Cardiac muscle cell (in vitro differentiated cells and primary cell): ENCODE data around the gene PHACTR3. TPM values are rescaled to one million over a fixed set of nuclear protein-coding genes. Genes with fewer than 3 reads are reported as not detected.
"Not testable (repeated sequence)": the region's sequence is repeated elsewhere in the genome, so short reads cannot be mapped to it uniquely, and the experiment has no call there.

ENCODE experiments used
- DNase-seq, 2 donors: peaks; one replicate each; pipeline versions ENCODE4 v3.0.0 to v3.0.0-alpha.2; 2010 to 2017; ENCODE audit warnings: low read depth in 1 of 2, low spot score in 1 of 2
- H3K27ac ChIP-seq: fragments of 200-600 bp; sonication (generic); 2 replicates; pipeline ENCODE4 v1.5.1; 2016
- H3K27me3 ChIP-seq: fragments of 200-600 bp; sonication (generic); 2 replicates; pipeline ENCODE4 v1.6.0; 2016; ENCODE audit warnings: control low read depth
- H3K36me3 ChIP-seq: fragments of 200-600 bp; sonication (generic); 2 replicates; pipeline ENCODE4 v1.5.1; 2016; ENCODE audit warnings: control low read depth
- H3K4me1 ChIP-seq: fragments of 200-600 bp; sonication (generic); 2 replicates; pipeline ENCODE4 v1.8.1; 2017; ENCODE audit warnings: low read depth, mild to moderate bottlenecking, mixed run types
- H3K4me3 ChIP-seq: fragments of 200-600 bp; sonication (generic); 2 replicates; pipeline ENCODE4 v1.5.1; 2016; ENCODE audit warnings: mild to moderate bottlenecking
- H3K9me3 ChIP-seq: fragments of 200-600 bp; sonication (generic); 2 replicates; pipeline ENCODE4 v1.5.1; 2017; ENCODE audit warnings: low read depth, mild to moderate bottlenecking, control low read depth
- polyA plus RNA-seq: library from polyadenylated mRNA; unstranded; fragments of >200 nt; fragmentation: Nextera tagmentation; extraction: Ambion mirVana; gene quantifications from 2 replicates; pipeline ENCODE4 v1.2.1, GENCODE V29; 2016
- total RNA-seq: library from RNA; depleted of rRNA; stranded (reverse); fragments of >200 nt; gene quantifications from 2 replicates; pipeline ENCODE4 v1.2.3, GENCODE V29; 2016
- TF ChIP-seq, protein P1 (sequence below): IDR thresholded peaks from 2 replicates; pipeline ENCODE4 v1.5.1; 2012; ENCODE audit warnings: low read depth, mild to moderate bottlenecking, low read length

The PHACTR3 gene
- total RNA-seq (0.14 and 17.0 TPM in 2 replicates), polyA plus RNA-seq (0.55 and 19.6 TPM in 2 replicates)

GRCh38 chr20:59603781-59604541, at the start of gene PHACTR3:
Gene PHACTR3, plus strand, starts transcription at chr20:59604540. Its CDS starts 475 bp downstream, at chr20:59605015.
- no peak within 1 kb of the TSS for H3K27ac ChIP-seq
- H3K4me1 ChIP-seq, result no peaks in the 10 kb centered on the region
- peaks cover 40% of the 10 kb centered on the region for H3K27me3 ChIP-seq
- no peaks in the 10 kb centered on the region for H3K9me3 ChIP-seq
- no peak within 1 kb of the TSS for H3K4me3 ChIP-seq
- no peak for DNase-seq
- H3K36me3 ChIP-seq, result no peaks in the 10 kb centered on the region
- TF ChIP-seq, protein P1, sequence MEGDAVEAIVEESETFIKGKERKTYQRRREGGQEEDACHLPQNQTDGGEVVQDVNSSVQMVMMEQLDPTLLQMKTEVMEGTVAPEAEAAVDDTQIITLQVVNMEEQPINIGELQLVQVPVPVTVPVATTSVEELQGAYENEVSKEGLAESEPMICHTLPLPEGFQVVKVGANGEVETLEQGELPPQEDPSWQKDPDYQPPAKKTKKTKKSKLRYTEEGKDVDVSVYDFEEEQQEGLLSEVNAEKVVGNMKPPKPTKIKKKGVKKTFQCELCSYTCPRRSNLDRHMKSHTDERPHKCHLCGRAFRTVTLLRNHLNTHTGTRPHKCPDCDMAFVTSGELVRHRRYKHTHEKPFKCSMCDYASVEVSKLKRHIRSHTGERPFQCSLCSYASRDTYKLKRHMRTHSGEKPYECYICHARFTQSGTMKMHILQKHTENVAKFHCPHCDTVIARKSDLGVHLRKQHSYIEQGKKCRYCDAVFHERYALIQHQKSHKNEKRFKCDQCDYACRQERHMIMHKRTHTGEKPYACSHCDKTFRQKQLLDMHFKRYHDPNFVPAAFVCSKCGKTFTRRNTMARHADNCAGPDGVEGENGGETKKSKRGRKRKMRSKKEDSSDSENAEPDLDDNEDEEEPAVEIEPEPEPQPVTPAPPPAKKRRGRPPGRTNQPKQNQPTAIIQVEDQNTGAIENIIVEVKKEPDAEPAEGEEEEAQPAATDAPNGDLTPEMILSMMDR, result no peak

DNA sequence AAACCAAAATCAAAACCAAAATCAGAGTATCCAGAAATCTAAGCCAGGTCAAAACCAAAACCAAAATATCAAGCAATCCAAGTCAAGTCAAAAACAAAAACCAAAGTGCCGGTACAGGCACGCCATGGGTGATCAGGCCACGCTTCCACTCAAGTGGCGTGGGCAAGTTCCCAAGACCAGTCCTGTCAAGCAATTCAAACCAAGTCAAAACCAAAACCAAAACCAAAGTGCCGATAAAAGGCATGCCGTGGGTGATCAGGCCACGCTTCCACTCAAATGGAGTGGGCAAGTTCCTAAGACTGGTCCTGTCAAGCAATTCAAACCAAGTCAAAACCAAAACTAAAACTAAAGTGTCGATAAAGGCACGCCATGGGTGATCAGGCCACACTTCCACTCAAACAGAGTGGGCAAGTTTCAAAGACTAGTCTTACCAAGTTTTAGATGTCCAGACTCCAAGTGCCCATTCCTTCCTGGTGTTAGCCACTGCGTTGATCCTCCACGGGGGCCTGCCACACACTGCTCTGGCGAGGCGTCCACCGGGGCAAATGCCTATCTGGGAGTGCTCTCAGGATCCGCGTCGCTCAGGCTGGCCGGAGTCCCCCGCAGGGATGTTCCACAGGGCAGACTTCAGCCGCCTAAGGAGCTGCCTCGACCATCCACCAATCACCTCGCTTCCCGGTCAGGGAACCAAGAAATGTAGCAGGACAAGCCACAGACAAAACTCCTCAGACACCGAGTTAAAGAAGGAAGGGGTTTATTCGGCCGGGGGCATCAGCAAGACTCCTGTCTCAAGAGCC, 46.4 kb upstream of the PHACTR3 start:
- H3K27me3 ChIP-seq, DNase-seq, H3K27ac ChIP-seq, H3K4me3 ChIP-seq, H3K9me3 ChIP-seq, H3K36me3 ChIP-seq, H3K4me1 ChIP-seq: not testable (repeated sequence)

- Histone ChIP-seq H3K4me3 (no peak overlapping the region), H3K27ac (no peak overlapping the region), H3K27me3 (no peaks in the 10 kb centered on the region), H3K36me3 (no peaks in the 10 kb centered on the region), H3K9me3 (no peaks in the 10 kb centered on the region), H3K4me1 (no peaks in the 10 kb centered on the region)
- no peak for DNase-seq
- TF ChIP-seq, protein P1, result no peak
Measured at GRCh38 chr20:59559024-59559817, 45.1 kb upstream of the PHACTR3 start.

DNA sequence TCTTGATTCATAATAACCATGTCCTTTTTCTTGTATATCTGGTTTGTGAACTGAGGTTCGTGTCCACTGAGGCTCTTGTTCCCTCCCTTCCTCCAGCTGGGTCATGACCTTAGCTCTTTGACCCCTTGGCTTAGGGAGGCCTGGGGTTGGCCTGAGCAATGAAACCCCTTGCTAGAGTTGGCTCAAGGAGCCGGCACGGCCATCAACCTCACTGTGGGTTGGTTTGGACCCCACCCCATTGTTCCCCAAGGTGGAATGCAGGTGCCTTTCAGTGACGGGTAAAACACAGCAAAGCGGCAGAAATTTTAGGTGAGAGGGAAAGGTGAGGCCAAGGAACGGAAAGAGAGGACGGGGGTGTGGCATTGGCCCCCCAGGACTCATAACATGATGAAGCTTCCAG, 44.5 kb upstream of the PHACTR3 start:
- Histone ChIP-seq H3K9me3 (no peaks in the 10 kb centered on the region), H3K27ac (no peak overlapping the region), H3K36me3 (no peaks in the 10 kb centered on the region), H3K27me3 (no peaks in the 10 kb centered on the region), H3K4me1 (no peaks in the 10 kb centered on the region), H3K4me3 (no peak overlapping the region)
- TF ChIP-seq, protein P1, result no peak
- no peak for DNase-seq

DNA sequence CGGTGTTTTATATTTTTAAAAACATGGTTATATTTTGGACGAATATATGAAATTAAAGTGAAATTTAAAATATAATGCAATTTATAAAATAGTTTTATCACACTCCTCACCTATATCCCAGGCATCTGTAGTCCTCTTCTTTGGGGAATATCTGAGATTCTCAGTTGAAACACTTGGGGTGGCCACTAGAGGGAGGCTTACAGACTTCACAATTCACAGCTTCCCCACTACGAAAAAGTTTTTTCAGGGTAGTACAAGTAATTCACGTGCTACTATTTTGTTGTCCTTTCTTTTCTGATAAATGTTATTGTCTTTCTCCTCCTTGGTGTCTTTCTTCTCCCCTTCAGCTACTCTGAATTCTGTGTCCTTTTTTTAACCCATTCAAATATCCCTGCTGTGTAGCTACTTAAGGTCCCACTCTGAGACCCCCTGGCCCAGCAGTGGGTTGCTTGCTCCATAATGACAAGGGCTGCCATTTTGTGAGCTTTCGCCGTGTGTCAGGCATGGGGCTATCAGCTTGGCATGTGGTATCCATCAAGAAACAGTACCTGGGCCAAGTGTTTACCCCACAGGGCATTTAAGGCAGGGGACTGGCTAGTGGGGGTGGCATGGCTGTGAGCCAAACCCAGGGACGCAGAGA, 43.6 kb upstream of the PHACTR3 start:
- TF ChIP-seq, protein P1, result peak; percentile 56
- peak in 1 of 2 donors; percentile 30 for DNase-seq
- Histone ChIP-seq H3K27me3 (no peaks in the 10 kb centered on the region), H3K27ac (no peak overlapping the region), H3K36me3 (no peaks in the 10 kb centered on the region), H3K4me3 (no peak overlapping the region), H3K9me3 (no peaks in the 10 kb centered on the region), H3K4me1 (no peaks in the 10 kb centered on the region)
